Left cardiac atrium (tissue), 4 donors: ENCODE measurements around the gene EARS2. TPM values are rescaled to one million over a fixed set of nuclear protein-coding genes. Genes with fewer than 3 reads are reported as not detected.
"Not testable (repeated sequence)": the region's sequence is repeated elsewhere in the genome, so short reads cannot be mapped to it uniquely, and the experiment has no call there.

Source experiments
- ATAC-seq, 2 donors: fragments of 200-7000 bp; cut with Tn5 transposase; one replicate each; pipeline ENCODE4 v1.9.1; 2020; ENCODE audit warnings: mild to moderate bottlenecking in 2 of 2, moderate library complexity in 2 of 2
- DNase-seq: peaks from one replicate; pipeline ENCODE4 v3.0.0-alpha.2; 2020
- intact Hi-C, 2 donors: fragments of 100-400 bp; cut with DNase I; formaldehyde crosslinking; loops; one replicate each; pipeline versions ENCODE4 v1.14.1 to v1.15.1; 2022 to 2023
- total RNA-seq, 2 donors: library from RNA; stranded (reverse); fragmentation: NEBNext Ultra II Directional; extraction: Animal tissue kit (Norgen Biotek cat#: 25700); gene quantifications; one replicate each; pipeline ENCODE4 v1.2.1, GENCODE V29; 2021
- donor health status: DM: no; HTN: yes; CAD: no.
- donor health status: DM: no; HTN: yes; CAD: no; lungs with severe emphysema.
- donor health status: DM: yes; HTN: yes; CAD: no.
- donor health status: Dilated cardiomyopathy.

The EARS2 gene
- total RNA-seq, 2 donors from 2014 or later, result 16.6 to 19.3 TPM

DNA sequence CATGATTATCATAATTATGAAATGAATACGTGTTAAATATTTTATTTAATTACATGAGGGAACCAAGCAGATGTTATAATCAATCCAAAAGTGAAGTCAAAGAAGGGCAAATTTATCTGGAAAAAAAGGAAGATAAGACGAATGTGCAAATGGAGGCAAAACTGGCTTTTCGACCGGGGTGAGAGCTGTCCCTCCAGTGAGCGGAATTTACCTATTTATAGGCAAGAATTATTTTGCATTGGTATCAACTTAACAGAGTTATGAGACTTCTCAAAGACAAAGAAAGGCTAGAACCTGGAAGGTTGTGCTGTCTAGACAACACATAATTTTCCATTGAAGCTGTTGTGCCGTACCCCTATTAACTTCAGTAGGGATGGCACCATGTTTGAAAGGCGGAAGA lies 45.4 kb downstream of the EARS2 start:
- intact Hi-C loops, result no loop called here
- DNase-seq, result no peak
- no peak for ATAC-seq

DNA sequence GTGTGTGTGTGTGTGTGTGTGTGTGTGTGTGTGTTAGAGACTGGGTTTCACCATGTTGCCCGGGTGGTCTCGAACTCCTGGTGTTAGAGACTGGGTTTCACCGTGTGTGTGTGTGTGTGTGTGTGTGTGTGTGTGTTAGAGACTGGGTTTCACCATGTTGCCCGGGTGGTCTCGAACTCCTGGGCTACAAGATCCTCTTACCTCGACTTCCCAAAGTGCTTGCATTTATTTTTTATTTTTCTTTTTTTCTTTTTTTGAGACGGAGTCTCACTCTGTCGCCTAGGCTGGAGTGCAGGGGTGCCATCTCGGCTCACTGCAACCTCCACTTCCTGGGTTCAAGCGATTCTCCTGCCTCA lies 46.3 kb downstream of the EARS2 start:
- intact Hi-C loops, DNase-seq, ATAC-seq: not testable (repeated sequence)

DNA sequence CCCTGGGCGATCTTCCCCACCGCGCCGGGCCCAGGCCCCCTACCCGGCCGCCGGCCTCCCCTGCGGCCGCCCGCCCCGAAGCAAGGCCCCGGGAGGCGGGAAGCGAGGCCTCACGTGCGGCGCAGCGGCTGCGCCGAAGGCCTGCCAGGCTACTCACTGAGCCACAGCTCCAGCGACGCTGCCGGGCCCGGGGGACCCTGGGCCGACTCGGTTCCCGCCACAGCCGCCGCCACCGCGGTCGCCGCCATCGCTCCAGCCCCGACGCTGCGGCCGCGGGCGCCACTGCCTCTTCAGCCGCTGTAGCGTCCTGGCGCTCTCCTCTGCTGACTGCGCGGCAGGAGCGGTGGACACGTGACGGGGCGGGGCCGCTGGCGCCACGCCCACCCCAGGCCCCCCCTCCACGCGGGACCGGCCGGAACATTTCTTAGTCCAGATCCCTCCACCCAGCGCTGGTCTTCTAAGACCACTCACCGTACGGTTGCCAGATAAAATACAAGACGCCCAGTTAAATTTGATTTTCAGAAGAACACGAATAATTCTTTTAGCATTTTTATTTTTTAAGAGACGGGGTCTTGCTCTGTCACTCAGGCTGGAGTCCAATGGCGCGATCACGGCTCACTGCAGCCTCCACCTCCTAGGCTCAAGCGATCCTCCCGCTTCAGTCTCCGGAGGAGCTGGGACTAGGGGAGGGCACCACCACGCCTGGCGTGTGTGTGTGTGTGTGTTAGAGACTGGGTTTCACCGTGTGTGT lies 46.8 kb downstream of the EARS2 start, which contains the start of gene GGA2:
TSS of gene GGA2 (minus strand) at position 331 of the 751 bp plus-strand sequence. CDS start at position 248, 83 bp downstream.
- DNase-seq, result peak; percentile 88
- intact Hi-C loops, result no loop called here
- peak; percentile 95 to 97 for ATAC-seq

DNA sequence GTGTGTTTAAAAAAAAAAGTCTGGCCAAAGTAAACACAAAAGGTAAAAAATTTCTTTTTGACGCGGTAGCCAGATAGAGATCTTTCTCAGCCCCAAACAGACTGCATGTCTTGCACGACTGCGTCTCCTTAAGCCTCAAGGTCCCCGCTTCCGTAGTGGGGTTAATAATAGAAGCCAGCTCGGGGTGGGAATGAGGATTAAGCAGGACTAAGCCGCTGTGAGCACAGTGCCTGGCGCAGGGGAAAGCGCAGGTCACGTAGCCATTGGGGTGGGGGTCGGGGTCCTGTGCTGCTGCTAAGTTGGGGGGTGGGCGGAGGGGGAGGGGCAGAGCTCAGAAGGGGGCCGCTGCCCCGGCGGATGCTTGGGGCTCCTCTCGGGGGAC lies 47.4 kb downstream of the EARS2 start:
- DNase-seq, result peak; percentile 40
- peak; percentile 43 to 53 for ATAC-seq
- intact Hi-C loops, result no loop called here

DNA sequence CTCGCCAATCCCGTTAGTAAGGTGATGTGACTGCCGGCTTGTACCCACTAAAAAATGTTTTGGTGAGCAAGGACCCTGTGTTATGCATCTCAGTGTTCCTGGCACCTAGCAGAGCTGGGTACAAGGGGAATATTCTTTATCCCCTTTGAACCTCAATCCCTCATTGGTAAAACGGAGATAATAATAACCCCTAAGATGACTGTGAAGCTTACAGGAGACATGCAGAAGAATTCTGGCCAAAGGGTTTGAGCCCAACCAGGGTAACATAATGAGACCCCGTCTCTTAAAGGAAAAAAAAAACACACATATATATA lies 47.8 kb downstream of the EARS2 start:
- DNase-seq (no peak), ATAC-seq (no peak)
- intact Hi-C loops, result no loop called here

DNA sequence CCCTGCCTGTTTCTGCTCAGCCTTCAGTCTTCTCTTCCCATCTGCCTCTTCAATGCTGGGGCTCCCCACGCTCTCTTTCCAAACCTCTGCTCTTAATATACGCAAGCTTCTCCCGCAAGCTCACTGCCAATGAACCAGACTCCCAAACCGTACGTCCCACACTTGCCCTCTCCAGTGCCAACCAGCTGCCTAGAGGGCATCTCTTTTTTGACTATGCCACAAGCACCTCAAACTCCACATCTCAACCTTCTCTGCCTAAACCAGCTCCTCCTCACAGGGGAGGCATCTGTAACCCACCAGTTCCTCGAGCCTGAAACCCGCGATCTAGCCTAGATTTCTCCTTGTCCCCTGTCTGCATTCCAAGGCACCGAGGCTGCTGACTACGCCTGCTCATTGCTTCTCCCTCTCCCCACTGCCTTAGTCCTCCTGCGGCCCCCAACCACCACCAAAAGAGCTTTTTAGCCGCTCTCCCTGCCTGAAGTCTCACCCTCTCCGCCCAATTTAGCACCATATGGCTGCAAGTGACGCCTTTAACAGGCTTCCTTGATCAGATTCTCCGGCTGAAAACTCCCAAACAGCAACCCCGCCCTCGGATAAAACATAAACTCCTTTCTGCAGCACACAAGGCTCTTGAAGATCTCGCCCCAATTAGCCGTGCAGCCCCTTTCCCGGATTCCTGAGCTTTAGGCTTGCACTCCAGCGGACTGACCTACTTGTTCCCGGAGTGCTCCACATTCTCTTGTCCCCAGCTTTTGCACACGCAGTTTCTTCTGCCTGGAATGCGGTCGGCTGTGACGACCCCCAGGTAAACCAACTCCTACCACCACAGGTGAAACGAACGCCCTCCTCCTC lies 48.3 kb downstream of the EARS2 start:
- no peak for ATAC-seq
- DNase-seq, result no peak
- intact Hi-C loops, result no loop called here

DNA sequence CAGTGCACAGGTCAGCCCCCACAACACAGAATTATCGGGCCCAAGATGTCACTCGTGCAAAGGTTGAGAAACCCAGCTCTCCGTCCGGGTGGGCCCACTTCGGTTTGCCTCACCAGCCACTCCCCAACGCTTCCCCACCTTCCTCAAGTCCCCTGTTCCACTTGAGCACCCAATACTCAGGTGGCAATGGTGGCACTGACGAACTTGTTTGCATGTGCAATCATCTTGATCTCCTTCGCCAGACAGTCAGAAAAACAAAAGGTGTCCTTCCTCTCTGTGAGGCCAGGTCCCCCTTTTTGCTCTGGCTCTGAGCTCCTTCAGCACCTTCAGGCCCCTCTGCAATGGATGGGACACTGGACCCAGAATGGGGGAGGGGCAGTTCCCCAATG lies 50.5 kb downstream of the EARS2 start:
- intact Hi-C loops, result no loop called here
- ATAC-seq, result no peak
- no peak for DNase-seq

DNA sequence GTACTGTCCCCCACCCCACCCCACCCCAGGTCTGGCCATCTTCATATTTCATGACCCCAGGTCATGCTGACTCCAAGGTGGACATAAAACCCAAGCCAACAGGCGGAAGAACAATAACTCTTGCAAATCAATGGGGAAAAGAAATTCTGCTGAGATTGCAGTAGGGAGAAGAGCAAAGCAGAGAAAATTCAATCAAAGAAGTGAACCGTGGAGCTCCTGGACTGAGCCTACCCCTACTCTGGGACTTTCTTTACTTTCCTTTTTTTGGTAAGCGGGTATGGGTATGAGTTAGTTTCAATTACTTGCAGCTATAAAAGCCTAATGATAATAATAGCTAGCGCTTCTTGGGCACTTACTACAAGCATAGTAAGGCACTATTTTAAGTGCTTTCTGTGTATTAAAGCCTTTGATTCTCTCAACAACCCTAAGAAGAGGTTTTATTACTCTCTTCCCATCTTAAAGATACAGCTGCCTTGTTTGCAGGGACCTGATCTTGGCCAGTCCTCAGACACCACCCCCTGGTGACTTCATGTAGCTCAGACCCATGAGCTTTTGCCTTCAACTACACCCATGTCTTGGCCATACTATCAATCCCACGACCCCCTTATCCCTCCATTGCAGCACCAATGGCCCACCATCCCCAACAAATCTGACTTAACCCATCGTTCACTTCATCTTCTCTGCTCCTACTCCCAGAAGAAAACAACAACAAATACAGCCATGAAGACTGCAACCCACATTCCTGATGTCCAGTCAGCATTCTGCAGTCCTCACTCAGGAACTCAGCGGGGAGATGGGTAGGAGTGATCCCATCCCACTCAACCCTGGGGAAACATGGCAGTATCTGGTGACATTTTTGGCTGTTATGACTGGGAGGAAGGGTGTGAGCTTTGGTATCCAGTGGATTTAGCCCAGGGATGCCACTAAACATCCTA lies 51.2 kb downstream of the EARS2 start:
- ATAC-seq (no peak), DNase-seq (no peak)
- intact Hi-C loops, result no loop called here

DNA sequence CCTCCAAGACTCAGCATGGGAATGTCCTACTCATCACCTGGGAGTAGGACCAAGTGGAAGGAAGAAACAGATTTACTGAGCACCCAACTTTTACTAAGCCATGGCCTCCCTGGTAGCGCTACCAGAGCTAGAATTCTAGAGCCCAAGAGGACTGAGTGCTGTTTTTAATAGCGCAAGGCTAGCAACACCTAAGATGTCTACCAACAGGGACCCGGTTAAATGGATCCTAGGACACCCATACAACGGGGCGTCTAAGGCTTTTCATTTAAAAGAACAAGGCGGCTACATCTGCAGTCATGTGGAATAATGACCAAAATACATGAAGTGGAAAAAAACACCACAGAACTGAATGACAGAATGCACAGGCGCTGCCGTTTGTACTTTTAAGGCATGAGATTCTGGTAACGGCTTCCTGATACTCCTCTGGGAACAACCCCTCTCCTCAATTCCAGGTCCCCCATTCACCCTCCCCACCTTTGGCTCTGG lies 51.9 kb downstream of the EARS2 start:
- ATAC-seq, result no peak
- DNase-seq, result no peak
- intact Hi-C loops, result no loop called here

DNA sequence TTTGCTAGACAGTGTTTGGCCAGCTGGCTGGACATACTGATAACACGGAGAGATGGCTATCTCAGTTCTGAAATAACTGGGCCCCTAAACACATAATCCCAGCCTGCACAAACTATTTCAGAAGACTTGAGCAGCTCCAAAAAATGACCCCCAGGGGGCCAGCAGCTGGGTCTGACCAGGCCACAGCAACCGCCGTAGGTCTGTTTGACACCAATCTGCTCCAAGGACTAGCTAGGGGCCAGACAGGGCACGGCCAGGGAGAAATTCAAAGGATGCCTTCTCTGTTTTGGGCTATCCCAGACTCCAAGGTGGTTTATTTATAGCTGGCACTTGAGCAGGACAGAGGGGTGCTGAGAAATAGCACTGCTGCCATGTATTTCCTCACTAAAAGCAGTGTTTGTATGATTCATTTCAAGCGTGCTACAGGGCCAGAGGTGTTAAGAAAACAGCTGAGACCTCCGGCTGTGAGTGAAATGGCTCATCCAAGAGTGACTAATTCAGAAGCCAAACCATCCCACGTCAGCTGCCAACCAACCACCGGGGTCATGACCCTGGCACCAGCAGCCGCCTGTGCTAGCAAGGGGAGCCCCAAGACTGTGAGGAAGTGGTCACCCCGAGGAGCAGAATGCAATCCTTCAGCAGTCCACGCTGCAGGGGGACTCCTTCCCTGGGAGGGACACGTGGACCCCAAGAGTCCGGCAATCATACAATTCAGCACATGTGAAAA lies 52.5 kb downstream of the EARS2 start:
- intact Hi-C loops, result no loop called here
- DNase-seq, result peak; percentile 76
- ATAC-seq, result peak; percentile 48 to 91

DNA sequence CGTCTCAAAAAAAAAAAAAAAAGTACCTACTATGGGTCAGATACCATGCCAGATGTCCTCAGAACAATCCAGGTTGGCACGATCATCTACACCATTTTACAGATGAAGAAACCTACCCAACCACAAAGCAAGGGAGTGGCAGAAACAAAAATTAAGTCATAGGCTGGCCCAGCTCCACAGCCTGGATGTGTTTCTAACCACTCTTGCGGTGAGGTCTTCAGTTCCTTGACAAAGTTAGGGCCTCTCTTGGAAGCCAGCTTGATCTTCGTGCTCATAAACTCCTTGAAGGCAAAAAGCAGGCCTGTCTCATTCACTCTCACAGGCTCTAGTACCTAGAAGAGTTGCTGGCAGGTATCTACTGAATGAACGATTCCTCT lies 53.1 kb downstream of the EARS2 start:
- ATAC-seq, result peak in 1 of 2 donors; percentile 52
- intact Hi-C loops, result no loop called here
- peak; percentile 49 for DNase-seq

DNA sequence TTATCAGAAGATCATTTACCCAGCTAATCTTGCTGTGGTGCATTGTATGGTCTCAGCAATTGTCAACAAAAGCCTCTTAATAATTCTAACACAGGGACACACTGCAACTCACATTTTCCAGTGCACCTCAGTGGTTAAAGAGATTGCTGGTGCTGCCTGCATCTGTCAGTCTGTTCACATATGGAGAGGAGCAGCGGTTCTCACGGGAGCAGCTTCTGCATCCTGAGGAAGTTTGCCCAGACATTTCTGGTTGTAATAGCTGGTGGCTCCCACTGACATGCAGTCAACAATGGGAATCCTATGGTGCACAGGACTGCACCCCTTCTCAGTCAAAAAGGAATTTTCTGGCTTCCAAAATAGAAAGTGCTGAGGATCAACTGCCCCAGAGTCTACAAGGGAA lies 54.7 kb downstream of the EARS2 start:
- intact Hi-C loops, result no loop called here
- no peak for DNase-seq
- ATAC-seq, result no peak

DNA sequence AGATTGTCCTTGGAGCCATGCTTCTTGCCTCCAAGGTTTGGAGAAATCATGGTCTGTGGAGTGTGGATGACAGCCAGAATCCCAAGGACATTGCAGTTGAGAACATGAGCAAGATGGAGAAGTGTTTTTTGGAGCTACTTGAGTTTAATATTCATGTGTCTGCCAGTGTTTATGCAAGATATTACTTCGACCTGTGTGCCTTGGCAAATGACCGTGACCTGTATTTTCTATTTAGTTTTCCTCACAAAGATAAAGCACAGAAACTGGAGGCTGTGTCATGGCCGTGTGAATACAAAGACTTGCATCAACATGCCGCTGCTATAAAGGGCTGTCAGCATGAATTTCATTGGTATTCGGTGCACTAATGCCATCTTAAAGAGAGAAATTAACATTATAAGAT lies 55.9 kb downstream of the EARS2 start:
- no peak for ATAC-seq
- no peak for DNase-seq
- intact Hi-C loops, result no loop called here

DNA sequence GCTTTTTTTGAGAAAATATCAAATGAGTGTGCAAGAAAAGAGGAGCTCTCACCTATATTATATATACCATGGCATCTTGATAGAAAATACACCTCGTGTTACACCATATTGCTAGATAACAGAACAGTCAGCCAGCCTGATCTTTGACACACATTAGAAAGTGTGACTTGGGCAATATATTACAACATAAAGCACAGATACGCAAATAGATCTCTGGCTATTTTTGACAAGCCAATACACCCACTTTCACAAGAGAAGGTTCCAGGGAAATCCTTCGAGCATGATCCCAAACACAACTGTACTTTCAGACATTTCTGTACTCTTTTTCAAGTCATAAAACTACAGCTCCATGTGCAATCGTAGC lies 56.3 kb downstream of the EARS2 start:
- DNase-seq (no peak), ATAC-seq (no peak)
- intact Hi-C loops, result no loop called here

DNA sequence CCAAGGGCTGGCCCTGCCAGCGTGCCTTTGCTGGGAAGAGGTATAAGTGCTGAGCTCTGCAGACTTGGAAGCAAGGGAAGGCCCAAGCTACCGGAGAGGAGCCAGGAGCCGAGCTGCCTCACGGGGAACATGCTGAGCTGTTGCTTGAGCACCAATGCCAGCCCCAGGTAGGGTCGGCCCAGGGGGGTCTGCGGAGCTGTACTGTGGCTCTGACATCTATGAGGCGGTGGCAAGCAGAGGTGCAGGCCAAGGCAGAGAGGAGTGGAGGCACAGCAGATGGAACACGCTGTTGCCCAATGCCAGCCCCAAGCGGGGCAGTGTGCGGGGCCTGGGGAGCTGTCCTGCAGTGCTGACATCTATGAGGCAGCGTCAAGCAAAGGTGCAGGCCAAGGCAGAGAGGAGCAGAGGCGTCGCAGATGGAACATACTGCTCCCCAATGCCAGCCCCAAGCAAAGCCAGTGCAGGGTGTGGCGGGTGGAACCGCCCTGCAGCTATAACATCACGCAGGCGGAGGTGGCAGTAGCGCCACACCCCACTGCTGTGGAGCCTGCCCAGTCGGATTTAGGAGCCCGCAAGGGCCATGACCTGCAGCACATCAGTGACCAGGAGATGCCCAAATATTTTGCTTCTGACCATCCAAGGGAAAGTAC lies 56.8 kb downstream of the EARS2 start:
- DNase-seq (no peak), ATAC-seq (no peak)
- intact Hi-C loops, result no loop called here

DNA sequence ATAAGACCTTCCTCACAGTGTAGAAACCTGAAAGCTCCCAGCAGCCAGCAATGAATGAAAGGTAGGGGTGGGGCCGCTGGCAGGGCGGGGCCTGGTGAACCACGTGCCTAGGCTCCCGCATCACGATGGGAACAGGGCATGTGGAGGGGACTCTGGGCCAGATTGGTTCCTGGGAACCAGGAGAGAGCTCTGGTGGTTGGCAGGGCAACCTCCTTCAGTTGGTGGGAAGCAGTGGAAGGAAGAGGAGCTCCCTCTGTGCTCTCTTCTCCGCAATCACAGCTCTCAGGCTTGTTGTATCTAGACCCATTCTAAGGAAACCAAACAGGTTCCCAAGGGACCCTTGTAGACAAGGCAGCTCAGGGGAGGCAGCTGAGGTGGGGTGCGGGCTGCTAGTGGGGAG lies 57.3 kb downstream of the EARS2 start:
- DNase-seq, result no peak
- ATAC-seq, result no peak
- intact Hi-C loops, result no loop called here

DNA sequence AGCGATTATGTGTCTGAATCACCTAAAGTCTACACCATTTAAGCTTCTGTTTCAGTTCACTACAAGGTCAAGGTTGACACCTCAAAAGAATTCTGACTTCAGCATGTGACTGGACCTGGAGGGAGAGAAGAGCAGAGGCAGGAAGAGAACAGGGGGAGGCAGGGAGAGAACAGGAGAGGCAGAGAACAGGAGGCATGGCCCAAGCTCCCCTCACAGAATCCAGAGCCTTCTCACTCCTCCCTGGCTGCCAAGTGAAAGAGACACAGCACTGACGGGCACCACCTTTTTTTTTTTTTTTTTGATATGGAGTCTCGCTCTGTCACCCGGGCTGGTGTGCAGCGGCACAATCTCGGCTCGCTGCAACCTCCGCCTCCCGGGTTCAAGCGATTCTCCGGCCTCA lies 58.3 kb downstream of the EARS2 start:
- no peak for DNase-seq
- ATAC-seq, result peak; percentile 44 to 51
- intact Hi-C loops, result no loop called here

DNA sequence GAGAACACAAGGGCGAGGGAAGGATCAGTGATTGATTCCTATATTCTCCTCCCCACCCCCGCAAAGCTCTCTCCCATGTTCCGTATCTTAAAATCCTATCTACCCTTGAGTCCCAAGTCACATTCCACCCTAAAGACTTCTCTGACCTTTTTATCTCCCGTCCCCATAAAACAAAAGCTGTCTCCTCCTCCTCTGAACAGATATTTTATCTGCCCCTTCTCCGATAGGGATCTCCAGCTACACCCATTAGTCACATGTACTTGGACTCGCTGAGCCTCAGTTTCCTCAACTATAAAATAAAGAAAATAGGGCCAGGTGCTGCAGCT lies 59.6 kb downstream of the EARS2 start:
- intact Hi-C loops, result no loop called here
- DNase-seq, result no peak
- no peak for ATAC-seq
